ENCODE results near the gene CENPL.
"Not testable (repeated sequence)": the region's sequence is repeated elsewhere in the genome, so short reads cannot be mapped to it uniquely, and the experiment has no call there.

The CENPL gene

DNA sequence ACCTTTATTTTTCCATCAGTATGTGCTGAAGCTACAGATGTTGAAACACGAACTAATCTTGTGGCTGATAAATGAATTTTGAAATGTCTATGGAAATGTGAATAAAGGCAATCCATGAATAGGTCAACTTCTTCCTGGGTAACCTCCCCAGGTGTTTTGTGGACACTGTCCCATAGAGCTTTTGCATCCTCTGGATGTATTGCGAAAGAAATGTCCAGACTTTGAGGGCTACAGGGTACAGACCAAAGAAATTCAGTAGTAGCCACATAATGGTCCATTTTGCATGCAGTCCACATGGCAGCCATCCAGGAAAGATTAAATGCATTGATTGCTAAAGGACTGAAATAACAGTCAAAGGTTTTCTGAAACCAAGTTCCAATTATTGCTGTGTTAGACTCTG, 21.7 kb downstream of the CENPL start:
- no peak for DNase-seq (ENCODE audit: low spot score in 2 of 2)
- Mint-ChIP-seq H3K9me3 (no peaks in the 10 kb centered on the region), H3K4me1 (no peaks in the 10 kb centered on the region), H3K27ac (no peak overlapping the region), H3K36me3 (peaks cover 75% of the 10 kb centered on the region), H3K4me3 (no peak overlapping the region)
- ATAC-seq = no peak

DNA sequence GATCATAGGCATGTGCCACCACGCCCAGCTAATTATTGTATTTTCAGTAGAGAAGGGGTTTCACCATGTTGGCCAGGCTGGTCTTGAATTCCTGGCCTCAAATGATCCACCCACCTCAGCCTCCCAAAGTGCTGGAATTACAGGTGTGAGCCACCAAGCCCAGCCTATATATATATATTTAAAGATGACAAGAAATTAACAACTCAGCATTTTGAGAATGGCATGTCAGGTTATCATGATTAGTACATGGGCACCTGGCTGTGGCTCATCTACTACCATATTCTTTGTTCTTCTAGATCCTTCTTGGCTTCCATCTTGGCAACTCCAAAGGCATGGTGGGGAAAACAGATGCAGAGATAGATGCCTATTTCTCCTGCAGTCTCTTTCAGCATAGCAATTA, 24.7 kb downstream of the CENPL start:
- H3K4me1 Mint-ChIP-seq; ATAC-seq; H3K4me3 Mint-ChIP-seq; DNase-seq (ENCODE audit: low spot score in 2 of 2); H3K9me3 Mint-ChIP-seq; H3K27ac Mint-ChIP-seq: not testable (repeated sequence)
- peaks cover 46% of the 10 kb centered on the region for H3K36me3 Mint-ChIP-seq

DNA sequence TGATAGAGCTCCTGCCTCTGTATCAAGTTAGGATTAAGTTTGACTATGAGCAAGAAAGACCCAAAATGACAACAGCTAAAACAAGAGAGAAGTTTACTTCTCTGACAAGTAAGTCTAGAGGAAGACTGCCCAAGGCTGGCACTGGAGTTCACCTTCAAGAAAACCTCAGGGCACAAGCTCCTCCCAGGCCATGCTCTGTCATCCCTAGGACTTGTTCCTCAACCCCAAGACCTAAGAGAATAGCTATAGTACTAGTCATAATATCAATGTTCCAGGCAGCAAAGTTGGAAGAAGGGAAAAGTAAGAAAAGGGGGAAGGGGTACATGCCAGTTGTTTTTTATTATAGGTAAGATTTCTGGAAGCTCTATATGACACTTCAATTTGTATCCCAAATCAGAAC, 26.6 kb downstream of the CENPL start:
- Mint-ChIP-seq H3K9me3 (no peaks in the 10 kb centered on the region), H3K27ac (no peak overlapping the region), H3K4me1 (no peaks in the 10 kb centered on the region), H3K36me3 (peaks cover 42% of the 10 kb centered on the region), H3K4me3 (no peak overlapping the region)
- ATAC-seq (no peak), DNase-seq (ENCODE audit: low spot score in 2 of 2) (no peak)

DNA sequence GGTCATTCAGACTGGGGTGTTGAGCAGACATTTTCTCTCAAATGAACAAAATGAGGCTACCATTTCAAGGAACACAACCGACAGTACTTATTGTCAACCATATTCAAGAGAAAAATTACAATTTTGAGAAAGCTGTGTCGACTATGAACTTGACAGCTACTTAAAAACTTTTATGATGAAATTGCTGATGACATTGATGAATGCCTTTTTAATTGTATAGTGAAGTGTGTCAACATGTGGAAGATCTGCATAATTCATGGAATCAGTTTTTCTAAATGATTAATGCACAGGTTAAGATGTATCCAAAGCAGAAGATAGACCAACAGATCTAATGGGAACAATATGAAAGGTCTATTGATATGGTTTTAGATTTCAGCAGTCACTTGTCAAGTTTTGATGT, 34.8 kb downstream of the CENPL start:
- Mint-ChIP-seq H3K36me3 (peaks cover 46% of the 10 kb centered on the region), H3K27ac (no peak overlapping the region), H3K4me3 (no peak overlapping the region), H3K4me1 (no peaks in the 10 kb centered on the region), H3K9me3 (no peaks in the 10 kb centered on the region)
- DNase-seq (ENCODE audit: low spot score in 2 of 2) (no peak), ATAC-seq (no peak)

- Mint-ChIP-seq H3K36me3 (peaks cover 81% of the 10 kb centered on the region), H3K27ac (no peak overlapping the region), H3K9me3 (no peaks in the 10 kb centered on the region), H3K4me3 (no peak overlapping the region), H3K4me1 (no peaks in the 10 kb centered on the region)
- ATAC-seq = no peak
- DNase-seq (ENCODE audit: low spot score in 2 of 2) = no peak
Measured at GRCh38 chr1:173784997-173785396, 39.7 kb downstream of the CENPL start.

DNA sequence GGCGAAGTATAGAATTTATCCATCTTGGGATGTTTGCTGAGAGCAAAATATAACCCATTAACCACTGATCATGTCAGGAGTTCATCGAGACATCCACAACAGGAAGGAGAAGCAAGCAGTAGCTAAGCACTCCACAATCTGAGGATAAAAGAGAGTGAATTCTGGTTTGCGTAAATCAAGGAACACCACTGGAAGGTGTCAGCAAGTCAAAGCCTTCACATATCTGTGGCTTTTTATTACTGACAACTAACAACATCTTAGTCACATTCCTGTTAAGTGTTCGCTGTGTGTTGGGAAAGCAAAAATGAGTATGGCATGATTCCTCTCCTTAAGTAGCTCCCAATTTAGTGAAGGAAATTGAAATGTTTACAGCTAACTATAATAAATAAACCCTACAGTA, 44.7 kb downstream of the CENPL start:
- Mint-ChIP-seq H3K27ac (no peak overlapping the region), H3K36me3 (peaks cover 98% of the 10 kb centered on the region), H3K9me3 (no peaks in the 10 kb centered on the region), H3K4me1 (no peaks in the 10 kb centered on the region), H3K4me3 (no peak overlapping the region)
- DNase-seq (ENCODE audit: low spot score in 2 of 2) (no peak), ATAC-seq (no peak)

GRCh38 chr1:173775578-173776226, 49.0 kb downstream of the CENPL start:
- no peaks in the 10 kb centered on the region for H3K9me3 Mint-ChIP-seq
- ATAC-seq (no peak), DNase-seq (ENCODE audit: low spot score in 2 of 2) (no peak)
- peak overlapping the region; percentile 27 for H3K27ac Mint-ChIP-seq
- no peak overlapping the region for H3K4me3 Mint-ChIP-seq
- no peaks in the 10 kb centered on the region for H3K4me1 Mint-ChIP-seq
- H3K36me3 Mint-ChIP-seq = peaks cover 72% of the 10 kb centered on the region

DNA sequence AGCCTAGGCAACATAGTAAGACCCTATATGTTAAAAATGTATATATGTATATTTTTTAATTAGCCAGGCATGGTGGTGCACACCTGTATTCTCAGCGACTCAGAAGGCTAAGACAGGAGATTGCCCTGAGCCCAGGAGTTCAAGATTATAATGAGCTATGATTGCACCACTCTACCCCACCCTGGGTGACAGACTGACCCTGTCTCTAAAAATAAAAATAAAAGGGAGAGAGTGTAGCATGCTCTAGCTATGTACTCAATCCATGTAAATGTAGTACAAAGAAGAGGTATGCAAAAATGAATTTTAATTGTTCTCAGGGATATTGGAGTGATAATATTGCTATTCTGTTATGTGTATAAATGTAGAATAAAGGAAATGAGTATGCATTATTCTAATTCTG, 53.1 kb downstream of the CENPL start:
- ATAC-seq (no peak), DNase-seq (ENCODE audit: low spot score in 2 of 2) (no peak)
- H3K27ac Mint-ChIP-seq = no peak overlapping the region
- no peaks in the 10 kb centered on the region for H3K9me3 Mint-ChIP-seq
- H3K4me3 Mint-ChIP-seq = no peak overlapping the region
- peaks cover 19% of the 10 kb centered on the region for H3K4me1 Mint-ChIP-seq
- peaks cover 45% of the 10 kb centered on the region for H3K36me3 Mint-ChIP-seq

- not testable (repeated sequence) for H3K9me3 Mint-ChIP-seq; H3K4me3 Mint-ChIP-seq; DNase-seq (ENCODE audit: low spot score in 2 of 2); ATAC-seq
- peaks cover 40% of the 10 kb centered on the region for H3K36me3 Mint-ChIP-seq
- peak overlapping the region; percentile 9 for H3K27ac Mint-ChIP-seq
- H3K4me1 Mint-ChIP-seq = peaks cover 19% of the 10 kb centered on the region
Measured at GRCh38 chr1:173770330-173770729, 54.4 kb downstream of the CENPL start.

DNA sequence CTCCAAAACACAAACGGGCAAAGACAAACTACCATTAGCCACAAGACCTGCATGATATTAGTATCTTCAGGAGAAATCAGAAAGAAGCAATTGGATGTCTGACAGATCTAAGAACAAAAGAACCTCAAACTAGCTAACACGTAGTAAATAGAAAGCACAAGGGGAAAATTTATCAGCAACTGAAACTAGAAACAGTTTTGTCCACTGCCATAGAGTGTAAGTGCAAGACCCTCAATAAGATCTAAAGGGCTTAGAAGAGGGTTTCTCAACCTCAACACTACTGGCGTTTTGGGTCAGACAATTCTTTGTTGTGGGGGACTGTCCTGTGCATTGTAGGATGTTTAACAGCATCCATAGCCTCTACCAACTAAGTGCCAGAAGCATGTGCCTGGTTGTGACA, 55.9 kb downstream of the CENPL start:
- Mint-ChIP-seq H3K27ac (peak overlapping the region; percentile 82), H3K4me3 (no peak overlapping the region), H3K4me1 (peaks cover 19% of the 10 kb centered on the region), H3K9me3 (peaks cover 4% of the 10 kb centered on the region), H3K36me3 (peaks cover 31% of the 10 kb centered on the region)
- ATAC-seq (no peak), DNase-seq (ENCODE audit: low spot score in 2 of 2) (no peak)

- Mint-ChIP-seq H3K4me1 (peaks cover 19% of the 10 kb centered on the region), H3K36me3 (peaks cover 27% of the 10 kb centered on the region), H3K27ac (peak overlapping the region; percentile 82), H3K4me3 (no peak overlapping the region), H3K9me3 (peaks cover 4% of the 10 kb centered on the region)
- ATAC-seq (no peak), DNase-seq (ENCODE audit: low spot score in 2 of 2) (no peak)
Measured at GRCh38 chr1:173768206-173768605, 56.5 kb downstream of the CENPL start.

- H3K27ac Mint-ChIP-seq; ATAC-seq; DNase-seq (ENCODE audit: low spot score in 2 of 2); H3K4me3 Mint-ChIP-seq; H3K9me3 Mint-ChIP-seq: not testable (repeated sequence)
- Mint-ChIP-seq H3K4me1 (peaks cover 10% of the 10 kb centered on the region), H3K36me3 (peaks cover 40% of the 10 kb centered on the region)
Measured at GRCh38 chr1:173764331-173764730, 60.4 kb downstream of the CENPL start.

DNA sequence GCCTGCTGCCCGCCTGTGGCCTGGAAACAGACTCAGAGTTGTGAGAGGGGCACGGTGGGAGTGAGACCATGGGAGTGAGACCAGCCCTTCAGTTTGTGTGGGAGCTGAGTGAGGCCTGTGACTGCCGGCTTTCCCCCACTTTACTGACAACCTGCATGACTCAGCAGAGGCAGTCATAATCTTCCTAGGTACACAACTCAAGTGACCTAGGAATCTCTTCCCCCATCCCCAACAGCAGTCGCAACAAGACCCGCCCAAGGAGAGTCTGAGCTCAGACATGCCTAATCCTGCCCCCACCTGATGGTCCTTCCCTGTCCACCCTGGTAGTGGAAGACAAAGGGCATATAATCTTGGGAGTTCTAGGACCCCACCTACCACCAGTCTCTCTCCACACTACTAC, 65.7 kb downstream of the CENPL start:
- Mint-ChIP-seq H3K9me3 (peaks cover 7% of the 10 kb centered on the region), H3K4me3 (no peak overlapping the region), H3K36me3 (peaks cover 66% of the 10 kb centered on the region), H3K27ac (no peak overlapping the region), H3K4me1 (no peaks in the 10 kb centered on the region)
- no peak for ATAC-seq
- DNase-seq (ENCODE audit: low spot score in 2 of 2) = no peak

DNA sequence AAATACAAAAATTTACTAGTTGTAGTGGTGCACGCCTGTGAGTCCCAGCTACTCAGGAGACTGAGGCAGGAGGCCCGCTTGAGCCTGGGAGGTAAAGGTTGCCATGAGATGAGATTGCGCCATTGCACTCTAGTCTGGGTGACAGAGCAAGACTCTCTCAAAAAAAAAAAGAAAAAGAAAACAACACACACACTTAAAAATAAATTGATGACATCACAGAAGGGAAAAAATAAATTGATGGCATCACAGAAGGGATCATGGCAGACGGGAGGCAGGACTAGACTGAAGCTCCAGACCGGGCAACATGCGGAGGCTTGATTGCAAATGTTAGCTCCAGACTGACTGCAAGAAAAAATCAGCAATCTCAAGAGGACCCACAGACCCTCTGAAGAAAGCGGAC, 66.6 kb downstream of the CENPL start:
- Mint-ChIP-seq H3K9me3 (peaks cover 6% of the 10 kb centered on the region), H3K36me3 (peaks cover 75% of the 10 kb centered on the region), H3K4me3 (no peak overlapping the region), H3K4me1 (no peaks in the 10 kb centered on the region), H3K27ac (peak overlapping the region; percentile 50)
- no peak for DNase-seq (ENCODE audit: low spot score in 2 of 2)
- no peak for ATAC-seq

DNA sequence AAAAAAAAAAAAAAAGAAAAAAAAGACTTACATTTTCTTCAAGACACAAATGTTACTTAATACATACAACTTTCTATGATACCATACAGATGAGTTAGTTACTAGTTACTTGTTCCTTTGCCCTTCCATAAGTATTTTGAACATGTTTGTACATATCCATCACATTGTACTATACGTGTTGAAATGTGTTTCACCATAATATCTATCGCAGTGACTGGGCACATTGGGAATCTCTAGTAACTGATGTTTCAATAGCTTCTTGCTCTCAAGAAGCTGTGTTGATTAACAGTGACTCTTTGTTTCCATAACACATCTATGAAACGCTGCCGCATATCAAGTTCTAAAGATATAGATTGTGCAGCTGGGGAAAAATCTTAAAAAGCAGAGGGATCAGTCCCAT, 67.0 kb downstream of the CENPL start:
- no peak for ATAC-seq
- no peak for DNase-seq (ENCODE audit: low spot score in 2 of 2)
- peaks cover 6% of the 10 kb centered on the region for H3K9me3 Mint-ChIP-seq
- no peak overlapping the region for H3K4me3 Mint-ChIP-seq
- H3K27ac Mint-ChIP-seq = no peak overlapping the region
- peaks cover 80% of the 10 kb centered on the region for H3K36me3 Mint-ChIP-seq
- H3K4me1 Mint-ChIP-seq = no peaks in the 10 kb centered on the region

DNA sequence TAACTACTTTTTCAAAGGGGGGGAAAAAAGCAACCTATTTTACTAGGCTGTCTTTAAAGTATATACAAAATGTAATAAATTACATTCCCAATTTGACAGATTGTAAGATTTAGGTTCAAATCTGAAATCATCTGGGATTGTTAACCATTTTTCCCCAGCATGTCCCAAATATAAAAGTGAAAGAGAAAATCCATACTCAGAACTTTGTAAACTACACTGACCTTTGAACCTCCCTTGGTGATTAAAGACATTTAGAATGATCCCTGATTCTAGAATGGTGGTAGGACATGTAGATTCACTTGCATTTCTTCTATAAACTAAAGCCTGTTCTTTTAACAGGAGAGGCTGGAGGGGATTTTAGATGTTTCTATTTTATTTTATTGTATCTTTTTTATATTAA, 70.9 kb downstream of the CENPL start:
- Mint-ChIP-seq H3K36me3 (peaks cover 80% of the 10 kb centered on the region), H3K4me3 (no peak overlapping the region), H3K9me3 (no peaks in the 10 kb centered on the region), H3K27ac (no peak overlapping the region), H3K4me1 (no peaks in the 10 kb centered on the region)
- no peak for DNase-seq (ENCODE audit: low spot score in 2 of 2)
- no peak for ATAC-seq

Data from stimulated activated effector memory CD8-positive, alpha-beta T cell treated with anti-CD3 and anti-CD28 coated beads, Interleukin-12 subunit alpha, Interleukin-12 subunit beta, amount 100 ng/mL, for 72 hours (primary cell).